CD14-positive monocyte (primary cell): ENCODE data around the gene SDK1. TPM values are rescaled to one million over a fixed set of nuclear protein-coding genes. Genes with fewer than 3 reads are reported as not detected.
"Not testable (repeated sequence)": the region's sequence is repeated elsewhere in the genome, so short reads cannot be mapped to it uniquely, and the experiment has no call there.

Experiments used
- DNase-seq, 3 donors: peaks; one replicate each; pipeline ENCODE4 v3.0.0-alpha.2; 2011 to 2022
- H2AFZ ChIP-seq: 2 replicates; pipeline ENCODE4 v1.6.0; 2012; ENCODE audit warnings: mild to moderate bottlenecking, low read depth, low read length, inconsistent platforms; ENCODE audit not compliant: insufficient read depth, poor library complexity, severe bottlenecking
- H3K27ac ChIP-seq, 2 donors: 1 replicate in 1 of 2; 2 replicates in 1 of 2; pipeline ENCODE4 v1.5.1; 2012 to 2013; ENCODE audit warnings: low read length in 2 of 2, control low read depth in 1 of 2, inconsistent platforms in 1 of 2, low read depth in 1 of 2, mild to moderate bottlenecking in 1 of 2
- H3K27me3 ChIP-seq, 2 donors: one replicate each; pipeline versions ENCODE4 v1.6.0 to v1.6.1; 2011 to 2013; ENCODE audit warnings: low read length in 2 of 2; ENCODE audit not compliant: control insufficient read depth in 2 of 2, insufficient read depth in 2 of 2
- H3K36me3 ChIP-seq, 2 donors: replicated peaks in 1 of 2; 1 replicate in 1 of 2; 2 replicates in 1 of 2; pipeline versions ENCODE4 v1.5.1 to v1.6.1; 2012 to 2013; ENCODE audit warnings: low read length in 2 of 2, control low read depth in 1 of 2, inconsistent platforms in 1 of 2, mild to moderate bottlenecking in 1 of 2; ENCODE audit not compliant: insufficient read depth in 2 of 2, control insufficient read depth in 1 of 2
- H3K4me1 ChIP-seq, 2 donors: 1 replicate in 1 of 2; 2 replicates in 1 of 2; pipeline versions ENCODE4 v1.5.1 to v1.6.1; 2012 to 2013; ENCODE audit warnings: low read length in 2 of 2, control low read depth in 1 of 2, inconsistent platforms in 1 of 2, mild to moderate bottlenecking in 1 of 2, moderate library complexity in 1 of 2; ENCODE audit not compliant: insufficient read depth in 2 of 2, control insufficient read depth in 1 of 2
- H3K4me2 ChIP-seq: replicated peaks from 2 replicates; pipeline ENCODE3; 2012; ENCODE audit warnings: low read length, moderate library complexity, mild to moderate bottlenecking; ENCODE audit not compliant: poor library complexity, severe bottlenecking; ENCODE audit errors: extremely low read depth
- H3K4me3 ChIP-seq, 3 experiments: fragments of 200-600 bp in 1 of 3; sonication (generic) in 1 of 3; replicated peaks in 1 of 3; 1 replicate in 2 of 3; 2 replicates in 1 of 3; pipeline ENCODE4 v1.5.1; 2011 to 2013; ENCODE audit warnings: low read length in 3 of 3, mild to moderate bottlenecking in 3 of 3, control low read depth in 2 of 3, low read depth in 2 of 3, inconsistent platforms in 1 of 3, moderate library complexity in 1 of 3
- H3K79me2 ChIP-seq: 2 replicates; pipeline ENCODE4 v1.6.0; 2012; ENCODE audit warnings: mild to moderate bottlenecking, control low read depth, inconsistent platforms, low read length, moderate library complexity; ENCODE audit not compliant: insufficient read depth
- H3K9ac ChIP-seq: 2 replicates; pipeline ENCODE4 v1.6.0; 2017; ENCODE audit warnings: low read length, mild to moderate bottlenecking; ENCODE audit not compliant: insufficient read depth, poor library complexity, severe bottlenecking
- H3K9me3 ChIP-seq, 2 donors: replicated peaks in 1 of 2; 1 replicate in 1 of 2; 2 replicates in 1 of 2; pipeline versions ENCODE4 v1.5.1 to v1.6.1; 2012 to 2013; ENCODE audit warnings: low read length in 2 of 2, control low read depth in 1 of 2; ENCODE audit not compliant: control insufficient read depth in 1 of 2, insufficient read depth in 1 of 2
- H4K20me1 ChIP-seq: 2 replicates; pipeline ENCODE4 v1.6.0; 2012; ENCODE audit warnings: mild to moderate bottlenecking, low read length, control low read depth, moderate library complexity; ENCODE audit not compliant: insufficient read depth
- H3K27ac Mint-ChIP-seq, 7 donors: one replicate each; pipeline ENCODE4 v1.8.0; 2020; ENCODE audit warnings: mild to moderate bottlenecking in 7 of 7, mixed read lengths in 7 of 7, moderate library complexity in 6 of 7, inconsistent platforms in 2 of 7
- H3K27me3 Mint-ChIP-seq, 3 donors: one replicate each; pipeline ENCODE4 v1.8.0; 2021 to 2022; ENCODE audit warnings: low read depth in 3 of 3, mild to moderate bottlenecking in 3 of 3, mixed read lengths in 3 of 3, moderate library complexity in 3 of 3, inconsistent platforms in 1 of 3
- H3K36me3 Mint-ChIP-seq, 2 donors: one replicate each; pipeline ENCODE4 v1.8.0; 2020; ENCODE audit warnings: mixed read lengths in 2 of 2, inconsistent platforms in 1 of 2, mild to moderate bottlenecking in 1 of 2
- H3K4me1 Mint-ChIP-seq: one replicate; pipeline ENCODE4 v1.8.0; 2020; ENCODE audit warnings: mild to moderate bottlenecking, mixed read lengths
- H3K4me3 Mint-ChIP-seq, 2 donors: one replicate each; pipeline ENCODE4 v1.8.0; 2020; ENCODE audit warnings: mild to moderate bottlenecking in 2 of 2, mixed read lengths in 2 of 2, moderate library complexity in 1 of 2
- H3K9me3 Mint-ChIP-seq, 7 donors: one replicate each; pipeline ENCODE4 v1.8.0; 2020 to 2022; ENCODE audit warnings: mixed read lengths in 7 of 7, mild to moderate bottlenecking in 6 of 7, moderate library complexity in 6 of 7, inconsistent platforms in 2 of 7
- WGBS: methylation state at CpG from one replicate; pipeline ENCODE4 v1.1.5; 2013; ENCODE audit warnings: missing lambda C conversion rate; ENCODE audit not compliant: insufficient coverage; 5-methylcytosine and 5-hydroxymethylcytosine counted together
- intact Hi-C, 2 donors: fragments of 100-400 bp; cut with micrococcal nuclease; formaldehyde crosslinking; loops; one replicate each; pipeline versions ENCODE4 v1.15.0 to v1.15.1; 2023
- polyA plus RNA-seq, 3 donors: library from polyadenylated mRNA; depleted of rRNA in 1 of 3; unstranded in 2 of 3; stranded (reverse) in 1 of 3; fragments of 300-500 nt in 2 of 3; fragments of >200 nt in 1 of 3; fragmentation: Illumina TruSeq in 2 of 3; gene quantifications; 1 replicate in 2 of 3; 2 replicates in 1 of 3; pipeline ENCODE4 v1.2.3, GENCODE V29; 2012 to 2021
- TF ChIP-seq, protein P1 (sequence below): fragments of 200-600 bp; IDR thresholded peaks from one replicate; pipeline ENCODE4 v1.8.0; 2022; ENCODE audit warnings: antibody characterized with exemption, mild to moderate bottlenecking

Gene SDK1
- polyA plus RNA-seq, 3 donors = 0.01 TPM; not detected in 2

DNA sequence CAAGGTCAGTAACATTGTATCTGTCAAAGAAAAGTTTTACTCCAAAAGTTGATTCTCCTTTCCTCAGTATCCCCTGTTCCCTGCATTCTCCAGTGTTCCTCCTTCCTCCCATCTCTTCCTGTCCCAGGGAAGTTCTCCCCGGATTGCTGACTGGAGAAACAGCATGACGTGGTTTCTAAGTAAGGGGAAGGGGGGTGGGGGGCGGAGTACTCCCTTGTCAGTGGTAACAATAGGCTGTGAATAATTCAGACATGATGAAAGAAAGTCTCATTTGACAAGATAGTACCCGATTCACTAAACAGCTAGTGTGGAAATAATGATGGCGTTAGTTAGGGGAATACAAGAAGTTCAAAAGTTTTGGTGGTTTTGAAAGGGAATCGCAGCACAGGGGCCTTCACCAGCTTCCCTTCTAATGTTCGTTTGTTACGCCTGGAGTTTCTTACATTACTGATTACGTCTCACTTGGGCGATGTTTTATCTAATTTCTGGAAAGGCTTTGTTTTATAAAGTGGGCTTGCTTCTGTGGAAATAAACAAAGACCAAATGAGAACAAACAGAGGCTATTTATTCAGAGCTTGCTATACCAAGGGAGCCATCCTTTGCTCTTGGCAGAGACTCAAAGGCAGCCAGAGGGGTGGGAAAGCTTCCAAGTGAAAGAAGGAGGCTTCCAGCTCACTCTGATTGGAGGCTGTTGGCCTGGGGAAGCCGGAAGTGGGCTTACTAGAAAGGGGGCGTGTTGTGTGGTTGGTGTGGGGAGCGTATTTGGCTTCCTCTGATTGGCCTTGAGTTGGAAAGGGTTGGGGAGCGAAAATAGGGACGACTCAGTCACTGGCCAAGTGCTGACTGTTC is 453.7 kb downstream of the SDK1 start:
- Mint-ChIP-seq H3K36me3 (no peaks in the 10 kb centered on the region), H3K4me3 (no peak overlapping the region), H3K4me1 (no peaks in the 10 kb centered on the region), H3K27ac (no peak overlapping the region), H3K9me3 (peaks cover 0 to 19% (median 7%) of the 10 kb centered on the region in 7 donors), H3K27me3 (peaks cover 0 to 3% (median 0%) of the 10 kb centered on the region in 3 donors)
- no peaks in the 10 kb centered on the region for H3K79me2 ChIP-seq
- no peak overlapping the region for H3K4me3 ChIP-seq
- 86% methylated on average over 8 of the region's 15 CpGs for WGBS
- H3K27me3 ChIP-seq = no peaks in the 10 kb centered on the region
- H3K9ac ChIP-seq = no peak overlapping the region
- no peaks in the 10 kb centered on the region for H3K36me3 ChIP-seq
- H3K4me2 ChIP-seq = no peak overlapping the region
- TF ChIP-seq, protein P1, sequence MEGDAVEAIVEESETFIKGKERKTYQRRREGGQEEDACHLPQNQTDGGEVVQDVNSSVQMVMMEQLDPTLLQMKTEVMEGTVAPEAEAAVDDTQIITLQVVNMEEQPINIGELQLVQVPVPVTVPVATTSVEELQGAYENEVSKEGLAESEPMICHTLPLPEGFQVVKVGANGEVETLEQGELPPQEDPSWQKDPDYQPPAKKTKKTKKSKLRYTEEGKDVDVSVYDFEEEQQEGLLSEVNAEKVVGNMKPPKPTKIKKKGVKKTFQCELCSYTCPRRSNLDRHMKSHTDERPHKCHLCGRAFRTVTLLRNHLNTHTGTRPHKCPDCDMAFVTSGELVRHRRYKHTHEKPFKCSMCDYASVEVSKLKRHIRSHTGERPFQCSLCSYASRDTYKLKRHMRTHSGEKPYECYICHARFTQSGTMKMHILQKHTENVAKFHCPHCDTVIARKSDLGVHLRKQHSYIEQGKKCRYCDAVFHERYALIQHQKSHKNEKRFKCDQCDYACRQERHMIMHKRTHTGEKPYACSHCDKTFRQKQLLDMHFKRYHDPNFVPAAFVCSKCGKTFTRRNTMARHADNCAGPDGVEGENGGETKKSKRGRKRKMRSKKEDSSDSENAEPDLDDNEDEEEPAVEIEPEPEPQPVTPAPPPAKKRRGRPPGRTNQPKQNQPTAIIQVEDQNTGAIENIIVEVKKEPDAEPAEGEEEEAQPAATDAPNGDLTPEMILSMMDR = no peak
- no peaks in the 10 kb centered on the region for H3K4me1 ChIP-seq
- peaks cover 3 to 9% of the 10 kb centered on the region in 2 donors for H3K9me3 ChIP-seq
- no peaks in the 10 kb centered on the region for H4K20me1 ChIP-seq
- intact Hi-C loops = no loop called here
- no peak for DNase-seq
- no peak overlapping the region for H2AFZ ChIP-seq
- no peak overlapping the region for H3K27ac ChIP-seq

DNA sequence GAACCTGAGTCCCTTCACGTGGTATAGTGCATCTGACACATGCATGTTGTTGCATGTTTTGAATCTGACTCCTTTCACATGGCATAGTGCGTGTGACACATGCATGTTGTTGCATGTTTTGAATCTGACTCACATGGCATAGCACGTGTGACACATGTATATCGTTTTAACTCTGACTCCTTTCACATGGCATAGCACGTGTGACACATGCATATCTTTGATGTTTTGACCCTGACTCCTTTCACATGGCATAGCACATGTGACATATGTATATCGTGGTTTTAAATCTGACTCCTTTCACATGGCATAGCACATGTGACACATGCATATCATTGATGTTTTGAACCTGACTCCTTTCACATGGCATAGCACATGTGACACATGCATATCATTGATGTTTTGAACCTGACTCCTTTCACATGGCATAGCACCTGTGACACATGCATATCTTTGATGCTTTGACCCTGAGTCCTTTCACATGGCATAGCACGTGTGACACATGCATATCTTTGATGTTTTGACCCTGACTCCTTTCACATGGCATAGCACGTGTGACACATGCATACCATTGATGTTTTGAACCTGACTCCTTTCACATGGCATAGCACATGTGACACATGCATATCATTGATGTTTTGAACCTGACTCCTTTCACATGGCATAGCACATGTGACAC is 454.9 kb downstream of the SDK1 start:
- intact Hi-C loops, H3K27me3 Mint-ChIP-seq, H3K4me1 ChIP-seq, H3K9ac ChIP-seq, H3K36me3 ChIP-seq, H4K20me1 ChIP-seq, H3K4me3 Mint-ChIP-seq, H2AFZ ChIP-seq, H3K4me3 ChIP-seq, H3K36me3 Mint-ChIP-seq, H3K4me1 Mint-ChIP-seq, H3K4me2 ChIP-seq, H3K79me2 ChIP-seq, H3K27me3 ChIP-seq, H3K27ac Mint-ChIP-seq, H3K27ac ChIP-seq, H3K9me3 ChIP-seq, DNase-seq: not testable (repeated sequence)
- WGBS = 95% methylated on average over 7 of the region's 8 CpGs
- peaks cover 0 to 14% (median 7%) of the 10 kb centered on the region in 7 donors for H3K9me3 Mint-ChIP-seq
